Parathyroid adenoma (tissue), 2 donors: ENCODE data around the gene HOXA4.

Source experiments
- H2AFZ ChIP-seq: fragments of 300-600 bp; sonication (generic); one replicate; pipeline ENCODE4 v1.7.0; 2017; ENCODE audit warnings: antibody characterized with exemption, mild to moderate bottlenecking
- H3K27ac ChIP-seq: fragments of 300-600 bp; sonication (generic); one replicate; pipeline ENCODE4 v1.7.0; 2017
- H3K27me3 ChIP-seq: fragments of 300-600 bp; sonication (generic); one replicate; pipeline ENCODE4 v1.7.0; 2017; ENCODE audit warnings: low read length; ENCODE audit not compliant: control insufficient read depth, insufficient read depth
- H3K36me3 ChIP-seq: fragments of 300-600 bp; sonication (generic); one replicate; pipeline ENCODE4 v1.7.0; 2017; ENCODE audit warnings: low read length; ENCODE audit not compliant: control insufficient read depth, insufficient read depth
- H3K4me1 ChIP-seq: fragments of 300-600 bp; sonication (generic); one replicate; pipeline ENCODE4 v1.7.0; 2017; ENCODE audit warnings: control low read depth
- H3K4me2 ChIP-seq: fragments of 300-600 bp; sonication (generic); one replicate; pipeline ENCODE4 v1.7.0; 2017; ENCODE audit warnings: low read length
- H3K4me3 ChIP-seq: fragments of 300-600 bp; sonication (generic); one replicate; pipeline ENCODE4 v1.7.0; 2017; ENCODE audit warnings: low read depth, low read length
- H3K79me2 ChIP-seq: fragments of 300-600 bp; sonication (generic); one replicate; pipeline ENCODE4 v1.7.0; 2017; ENCODE audit warnings: control low read depth
- H3K9ac ChIP-seq: fragments of 300-600 bp; sonication (generic); one replicate; pipeline ENCODE4 v1.7.0; 2017; ENCODE audit warnings: mild to moderate bottlenecking
- H3K9me3 ChIP-seq: fragments of 300-600 bp; sonication (generic); one replicate; pipeline ENCODE4 v1.7.0; 2017; ENCODE audit warnings: low read length; ENCODE audit not compliant: control insufficient read depth
- TF ChIP-seq, protein P1 (sequence below): fragments of 300-600 bp; sonication (generic); IDR thresholded peaks from one replicate; pipeline ENCODE4 v1.7.0; 2017; ENCODE audit warnings: antibody characterized with exemption, mild to moderate bottlenecking
- donor health status: primary hyperparathyroidism.

HOXA4 gene

DNA sequence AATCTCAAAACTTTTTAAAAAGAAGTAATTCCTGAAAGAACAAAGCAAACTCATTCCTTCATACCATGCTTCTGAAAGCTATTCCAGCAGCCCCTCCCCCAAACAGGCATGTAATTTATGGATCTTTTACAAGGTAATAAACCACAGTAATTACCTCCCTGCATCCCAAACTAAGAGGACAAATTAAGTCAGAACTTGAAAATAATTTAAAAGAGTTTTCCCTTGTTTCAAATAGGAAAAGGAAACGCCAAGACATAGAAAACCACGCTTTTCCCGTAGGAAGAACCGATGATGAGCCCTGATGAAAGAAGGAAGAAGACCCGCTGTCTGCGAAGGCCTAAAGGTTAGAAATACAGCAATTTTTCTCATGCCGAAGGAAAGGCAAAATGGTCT is 8.9 kb downstream of the HOXA4 start:
- no peak overlapping the region for H3K4me2 ChIP-seq
- no peak overlapping the region for H3K4me3 ChIP-seq
- no peaks in the 10 kb centered on the region for H3K4me1 ChIP-seq
- TF ChIP-seq, protein P1, sequence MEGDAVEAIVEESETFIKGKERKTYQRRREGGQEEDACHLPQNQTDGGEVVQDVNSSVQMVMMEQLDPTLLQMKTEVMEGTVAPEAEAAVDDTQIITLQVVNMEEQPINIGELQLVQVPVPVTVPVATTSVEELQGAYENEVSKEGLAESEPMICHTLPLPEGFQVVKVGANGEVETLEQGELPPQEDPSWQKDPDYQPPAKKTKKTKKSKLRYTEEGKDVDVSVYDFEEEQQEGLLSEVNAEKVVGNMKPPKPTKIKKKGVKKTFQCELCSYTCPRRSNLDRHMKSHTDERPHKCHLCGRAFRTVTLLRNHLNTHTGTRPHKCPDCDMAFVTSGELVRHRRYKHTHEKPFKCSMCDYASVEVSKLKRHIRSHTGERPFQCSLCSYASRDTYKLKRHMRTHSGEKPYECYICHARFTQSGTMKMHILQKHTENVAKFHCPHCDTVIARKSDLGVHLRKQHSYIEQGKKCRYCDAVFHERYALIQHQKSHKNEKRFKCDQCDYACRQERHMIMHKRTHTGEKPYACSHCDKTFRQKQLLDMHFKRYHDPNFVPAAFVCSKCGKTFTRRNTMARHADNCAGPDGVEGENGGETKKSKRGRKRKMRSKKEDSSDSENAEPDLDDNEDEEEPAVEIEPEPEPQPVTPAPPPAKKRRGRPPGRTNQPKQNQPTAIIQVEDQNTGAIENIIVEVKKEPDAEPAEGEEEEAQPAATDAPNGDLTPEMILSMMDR = no peak
- no peaks in the 10 kb centered on the region for H3K79me2 ChIP-seq
- H3K27ac ChIP-seq = no peak overlapping the region
- no peak overlapping the region for H2AFZ ChIP-seq
- H3K36me3 ChIP-seq = no peaks in the 10 kb centered on the region
- no peaks in the 10 kb centered on the region for H3K9me3 ChIP-seq
- no peaks in the 10 kb centered on the region for H3K27me3 ChIP-seq
- H3K9ac ChIP-seq = no peak overlapping the region

DNA sequence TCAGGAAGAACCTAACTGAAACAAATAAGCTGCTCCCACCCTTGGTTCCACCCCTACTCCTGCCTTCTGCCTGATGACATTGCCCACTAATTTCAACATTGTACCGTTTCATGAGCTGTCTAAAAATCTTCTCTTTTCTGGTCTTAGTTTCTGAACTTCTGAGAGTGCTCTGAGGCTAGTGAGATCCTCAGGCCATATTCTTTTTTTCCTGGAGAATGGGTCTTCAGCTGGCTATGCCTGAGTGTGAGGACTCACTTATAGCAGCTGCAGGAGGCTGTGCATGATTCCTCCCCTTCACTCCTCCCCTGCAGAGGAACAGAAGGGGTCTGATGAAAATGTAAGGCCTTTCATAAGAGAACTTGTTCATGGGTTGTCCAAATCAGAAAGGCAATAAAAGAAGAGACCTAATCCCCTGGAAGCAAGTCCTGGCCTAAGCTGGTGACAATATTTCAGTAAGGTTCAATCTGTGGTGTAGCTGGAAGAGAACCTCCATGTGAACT is 11.1 kb downstream of the HOXA4 start:
- Histone ChIP-seq H2AFZ (no peak overlapping the region), H3K9ac (no peak overlapping the region), H3K79me2 (no peaks in the 10 kb centered on the region), H3K36me3 (no peaks in the 10 kb centered on the region), H3K4me2 (no peak overlapping the region), H3K9me3 (no peaks in the 10 kb centered on the region), H3K4me3 (no peak overlapping the region), H3K27me3 (no peaks in the 10 kb centered on the region), H3K27ac (no peak overlapping the region), H3K4me1 (no peaks in the 10 kb centered on the region)
- TF ChIP-seq, protein P1 = no peak

DNA sequence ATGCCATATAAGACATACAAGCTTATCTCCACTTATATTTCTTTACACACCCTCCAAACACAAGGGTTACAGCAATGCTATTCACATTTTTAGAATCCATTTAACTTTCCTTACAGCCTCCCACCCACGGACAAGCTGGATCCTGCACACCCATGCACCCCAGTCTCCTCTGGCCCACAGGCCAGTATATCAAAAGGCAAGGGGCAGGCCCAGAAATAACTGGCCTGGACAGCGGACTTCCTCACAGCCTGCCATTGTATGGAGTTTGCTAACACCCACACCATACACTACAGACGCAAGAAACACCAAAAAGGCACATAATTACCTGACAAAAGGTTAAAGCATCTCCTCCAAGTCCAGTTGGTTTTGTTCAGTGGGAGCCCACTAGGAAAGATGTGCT is 12.0 kb downstream of the HOXA4 start:
- no peak overlapping the region for H3K27ac ChIP-seq
- H3K36me3 ChIP-seq = no peaks in the 10 kb centered on the region
- H3K4me1 ChIP-seq = no peaks in the 10 kb centered on the region
- no peak overlapping the region for H3K9ac ChIP-seq
- no peak overlapping the region for H2AFZ ChIP-seq
- TF ChIP-seq, protein P1 = no peak
- no peaks in the 10 kb centered on the region for H3K79me2 ChIP-seq
- no peaks in the 10 kb centered on the region for H3K9me3 ChIP-seq
- peak overlapping the region; percentile 38 for H3K4me3 ChIP-seq
- H3K27me3 ChIP-seq = no peaks in the 10 kb centered on the region
- H3K4me2 ChIP-seq = peak overlapping the region; percentile 2

- peak overlapping the region; percentile 38 for H3K4me3 ChIP-seq
- no peak overlapping the region for H3K9ac ChIP-seq
- H3K4me1 ChIP-seq = no peaks in the 10 kb centered on the region
- TF ChIP-seq, protein P1 = no peak
- H2AFZ ChIP-seq = no peak overlapping the region
- H3K79me2 ChIP-seq = no peaks in the 10 kb centered on the region
- H3K9me3 ChIP-seq = no peaks in the 10 kb centered on the region
- H3K36me3 ChIP-seq = no peaks in the 10 kb centered on the region
- peak overlapping the region; percentile 2 for H3K4me2 ChIP-seq
- no peak overlapping the region for H3K27ac ChIP-seq
- H3K27me3 ChIP-seq = no peaks in the 10 kb centered on the region
These were observed 12.6 kb downstream of the HOXA4 start for GRCh38 chr7:27117887-27118491.
